HepG2 (cell line): Measurements from ENCODE around the gene GPR62. TPM values are rescaled to one million over a fixed set of nuclear protein-coding genes. Genes with fewer than 3 reads are reported as not detected.
A peak's percentile ranks its signal among the peaks of the same experiment; 100 is the strongest.

Source experiments
- ARHGAP35 ChIP-seq: sonication (generic); formaldehyde crosslinking; IDR thresholded peaks from 2 replicates; pipeline ENCODE4 v1.9.0; 2022; ENCODE audit warnings: mild to moderate bottlenecking, inconsistent platforms, moderate library complexity, missing genetic modification reagents, borderline replicate concordance
- E2F1 ChIP-seq: sonication (generic); formaldehyde crosslinking; IDR thresholded peaks from 2 replicates; pipeline ENCODE4 v1.5.0; 2020; ENCODE audit warnings: missing genetic modification reagents
- E2F5 ChIP-seq: sonication (generic); formaldehyde crosslinking; conservative IDR thresholded peaks from 2 replicates; pipeline ENCODE4 v1.4.0; 2020; ENCODE audit warnings: missing genetic modification reagents
- ELK4 ChIP-seq: sonication (generic); formaldehyde crosslinking; IDR thresholded peaks from 2 replicates; pipeline ENCODE4 v1.9.0; 2021; ENCODE audit warnings: missing genetic modification reagents, borderline replicate concordance
- FOXM1 ChIP-seq: sonication (generic); formaldehyde crosslinking; IDR thresholded peaks from 2 replicates; pipeline ENCODE4 v1.5.0; 2020; ENCODE audit warnings: missing genetic modification reagents
- HOXA7 ChIP-seq: sonication (generic); formaldehyde crosslinking; IDR thresholded peaks from 2 replicates; pipeline ENCODE4 v1.8.1; 2022; ENCODE audit warnings: mild to moderate bottlenecking, missing genetic modification reagents, moderate library complexity
- MBD4 ChIP-seq: IDR thresholded peaks from 2 replicates; pipeline ENCODE4 v1.6.1; 2012; ENCODE audit warnings: low read length, inconsistent platforms, borderline replicate concordance
- SRF ChIP-seq: IDR thresholded peaks from 2 replicates; pipeline ENCODE4 v1.6.1; 2011; ENCODE audit warnings: mild to moderate bottlenecking, low read depth, low read length, moderate library complexity
- ZNF121 ChIP-seq: sonication (generic); formaldehyde crosslinking; IDR thresholded peaks from 2 replicates; pipeline ENCODE4 v1.5.0; 2020; ENCODE audit warnings: mild to moderate bottlenecking, missing genetic modification reagents
- ZNF432 ChIP-seq: sonication (generic); formaldehyde crosslinking; IDR thresholded peaks from 2 replicates; pipeline ENCODE4 v1.5.0; 2020; ENCODE audit warnings: missing genetic modification reagents, mild to moderate bottlenecking, borderline replicate concordance
- ZNF670 ChIP-seq: sonication (generic); formaldehyde crosslinking; IDR thresholded peaks from 2 replicates; pipeline ENCODE4 v1.8.0; 2022; ENCODE audit warnings: mild to moderate bottlenecking, missing genetic modification reagents, borderline replicate concordance
- polyA plus RNA-seq, 8 experiments: library from polyadenylated mRNA; depleted of rRNA in 3 of 8; stranded (reverse) in 7 of 8; unstranded in 1 of 8; fragments of >200 nt; fragmentation: Illumina TruSeq in 4 of 8; extraction: Trizol in 4 of 8; gene quantifications; 2 replicates each; pipeline versions ENCODE4 v1.2.1 to v1.2.3, GENCODE V29; 2011 to 2016; ENCODE audit warnings: low read depth in 4 of 8, missing spikeins in 1 of 8, mixed read lengths in 1 of 8; ENCODE audit not compliant: insufficient read depth in 1 of 8
- total RNA-seq, 5 experiments: library from RNA; depleted of rRNA; stranded (reverse); fragments of >200 nt; fragmentation: Illumina TruSeq; extraction: Trizol; gene quantifications; 2 replicates each; pipeline ENCODE4 v1.2.3, GENCODE V29; 2016; ENCODE audit warnings: low read depth in 1 of 5
- TF ChIP-seq, protein P1 (sequence below): sonication (generic); formaldehyde crosslinking; IDR thresholded peaks from 2 replicates; pipeline ENCODE4 v1.8.0; 2022; ENCODE audit warnings: mild to moderate bottlenecking, missing genetic modification reagents, moderate library complexity
- TF ChIP-seq, protein P2 (sequence below): sonication (generic); formaldehyde crosslinking; IDR thresholded peaks from 2 replicates; pipeline ENCODE4 v1.4.0; 2020; ENCODE audit warnings: mild to moderate bottlenecking, missing genetic modification reagents
- TF ChIP-seq, protein P3 (sequence below): sonication (generic); formaldehyde crosslinking; IDR thresholded peaks from 2 replicates; pipeline ENCODE4 v1.4.0; 2020; ENCODE audit warnings: mild to moderate bottlenecking, missing genetic modification reagents

Gene GPR62
- total and polyA plus RNA-seq, 2 of the 13 experiments (the other 11 are each of a cell fraction or from before 2014, with no cell fraction given), result not detected

DNA sequence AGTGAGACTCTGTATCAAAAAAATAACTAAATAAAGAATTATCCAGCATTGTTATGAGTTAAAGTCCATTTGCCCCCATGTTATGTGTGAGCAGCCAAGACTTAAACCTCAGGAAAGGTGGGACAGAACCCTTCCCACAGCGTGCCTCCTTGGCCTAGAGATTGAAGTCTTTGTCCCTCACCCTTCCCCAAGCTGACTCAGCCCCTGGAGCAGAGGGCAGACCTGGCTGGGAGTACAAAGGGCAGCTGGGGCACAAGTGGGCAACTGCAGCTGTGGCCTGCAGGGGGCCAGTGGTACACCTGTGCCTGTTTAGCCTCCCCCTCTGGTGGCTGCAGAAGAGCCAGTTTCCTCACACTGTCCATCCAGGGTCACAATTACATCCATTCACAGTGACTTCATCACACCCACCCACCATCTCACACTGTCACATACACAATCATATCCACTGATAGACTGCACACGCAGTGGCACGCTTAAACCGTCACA is 27.2 kb downstream of the GPR62 start (continued):
- TF ChIP-seq E2F5 (CRISPR knock-in tag) (no peak), ZNF432 (CRISPR knock-in tag) (no peak), E2F1 (no peak), SRF (no peak), MBD4 (no peak), ZNF670 (CRISPR knock-in tag) (peak; percentile 59; the same call in 1 of the 2 replicates), ARHGAP35 (CRISPR knock-in tag) (no peak), HOXA7 (CRISPR knock-in tag) (no peak), ZNF121 (CRISPR knock-in tag) (peak; percentile 52; the same call in 1 of the 2 replicates), FOXM1 (CRISPR knock-in tag) (no peak), ELK4 (CRISPR knock-in tag) (no peak)
- TF ChIP-seq, protein P1, sequence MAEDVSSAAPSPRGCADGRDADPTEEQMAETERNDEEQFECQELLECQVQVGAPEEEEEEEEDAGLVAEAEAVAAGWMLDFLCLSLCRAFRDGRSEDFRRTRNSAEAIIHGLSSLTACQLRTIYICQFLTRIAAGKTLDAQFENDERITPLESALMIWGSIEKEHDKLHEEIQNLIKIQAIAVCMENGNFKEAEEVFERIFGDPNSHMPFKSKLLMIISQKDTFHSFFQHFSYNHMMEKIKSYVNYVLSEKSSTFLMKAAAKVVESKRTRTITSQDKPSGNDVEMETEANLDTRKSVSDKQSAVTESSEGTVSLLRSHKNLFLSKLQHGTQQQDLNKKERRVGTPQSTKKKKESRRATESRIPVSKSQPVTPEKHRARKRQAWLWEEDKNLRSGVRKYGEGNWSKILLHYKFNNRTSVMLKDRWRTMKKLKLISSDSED (CRISPR knock-in tag), result no peak
- TF ChIP-seq, protein P2, sequence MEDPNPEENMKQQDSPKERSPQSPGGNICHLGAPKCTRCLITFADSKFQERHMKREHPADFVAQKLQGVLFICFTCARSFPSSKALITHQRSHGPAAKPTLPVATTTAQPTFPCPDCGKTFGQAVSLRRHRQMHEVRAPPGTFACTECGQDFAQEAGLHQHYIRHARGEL (CRISPR knock-in tag), result no peak
- TF ChIP-seq, protein P3, sequence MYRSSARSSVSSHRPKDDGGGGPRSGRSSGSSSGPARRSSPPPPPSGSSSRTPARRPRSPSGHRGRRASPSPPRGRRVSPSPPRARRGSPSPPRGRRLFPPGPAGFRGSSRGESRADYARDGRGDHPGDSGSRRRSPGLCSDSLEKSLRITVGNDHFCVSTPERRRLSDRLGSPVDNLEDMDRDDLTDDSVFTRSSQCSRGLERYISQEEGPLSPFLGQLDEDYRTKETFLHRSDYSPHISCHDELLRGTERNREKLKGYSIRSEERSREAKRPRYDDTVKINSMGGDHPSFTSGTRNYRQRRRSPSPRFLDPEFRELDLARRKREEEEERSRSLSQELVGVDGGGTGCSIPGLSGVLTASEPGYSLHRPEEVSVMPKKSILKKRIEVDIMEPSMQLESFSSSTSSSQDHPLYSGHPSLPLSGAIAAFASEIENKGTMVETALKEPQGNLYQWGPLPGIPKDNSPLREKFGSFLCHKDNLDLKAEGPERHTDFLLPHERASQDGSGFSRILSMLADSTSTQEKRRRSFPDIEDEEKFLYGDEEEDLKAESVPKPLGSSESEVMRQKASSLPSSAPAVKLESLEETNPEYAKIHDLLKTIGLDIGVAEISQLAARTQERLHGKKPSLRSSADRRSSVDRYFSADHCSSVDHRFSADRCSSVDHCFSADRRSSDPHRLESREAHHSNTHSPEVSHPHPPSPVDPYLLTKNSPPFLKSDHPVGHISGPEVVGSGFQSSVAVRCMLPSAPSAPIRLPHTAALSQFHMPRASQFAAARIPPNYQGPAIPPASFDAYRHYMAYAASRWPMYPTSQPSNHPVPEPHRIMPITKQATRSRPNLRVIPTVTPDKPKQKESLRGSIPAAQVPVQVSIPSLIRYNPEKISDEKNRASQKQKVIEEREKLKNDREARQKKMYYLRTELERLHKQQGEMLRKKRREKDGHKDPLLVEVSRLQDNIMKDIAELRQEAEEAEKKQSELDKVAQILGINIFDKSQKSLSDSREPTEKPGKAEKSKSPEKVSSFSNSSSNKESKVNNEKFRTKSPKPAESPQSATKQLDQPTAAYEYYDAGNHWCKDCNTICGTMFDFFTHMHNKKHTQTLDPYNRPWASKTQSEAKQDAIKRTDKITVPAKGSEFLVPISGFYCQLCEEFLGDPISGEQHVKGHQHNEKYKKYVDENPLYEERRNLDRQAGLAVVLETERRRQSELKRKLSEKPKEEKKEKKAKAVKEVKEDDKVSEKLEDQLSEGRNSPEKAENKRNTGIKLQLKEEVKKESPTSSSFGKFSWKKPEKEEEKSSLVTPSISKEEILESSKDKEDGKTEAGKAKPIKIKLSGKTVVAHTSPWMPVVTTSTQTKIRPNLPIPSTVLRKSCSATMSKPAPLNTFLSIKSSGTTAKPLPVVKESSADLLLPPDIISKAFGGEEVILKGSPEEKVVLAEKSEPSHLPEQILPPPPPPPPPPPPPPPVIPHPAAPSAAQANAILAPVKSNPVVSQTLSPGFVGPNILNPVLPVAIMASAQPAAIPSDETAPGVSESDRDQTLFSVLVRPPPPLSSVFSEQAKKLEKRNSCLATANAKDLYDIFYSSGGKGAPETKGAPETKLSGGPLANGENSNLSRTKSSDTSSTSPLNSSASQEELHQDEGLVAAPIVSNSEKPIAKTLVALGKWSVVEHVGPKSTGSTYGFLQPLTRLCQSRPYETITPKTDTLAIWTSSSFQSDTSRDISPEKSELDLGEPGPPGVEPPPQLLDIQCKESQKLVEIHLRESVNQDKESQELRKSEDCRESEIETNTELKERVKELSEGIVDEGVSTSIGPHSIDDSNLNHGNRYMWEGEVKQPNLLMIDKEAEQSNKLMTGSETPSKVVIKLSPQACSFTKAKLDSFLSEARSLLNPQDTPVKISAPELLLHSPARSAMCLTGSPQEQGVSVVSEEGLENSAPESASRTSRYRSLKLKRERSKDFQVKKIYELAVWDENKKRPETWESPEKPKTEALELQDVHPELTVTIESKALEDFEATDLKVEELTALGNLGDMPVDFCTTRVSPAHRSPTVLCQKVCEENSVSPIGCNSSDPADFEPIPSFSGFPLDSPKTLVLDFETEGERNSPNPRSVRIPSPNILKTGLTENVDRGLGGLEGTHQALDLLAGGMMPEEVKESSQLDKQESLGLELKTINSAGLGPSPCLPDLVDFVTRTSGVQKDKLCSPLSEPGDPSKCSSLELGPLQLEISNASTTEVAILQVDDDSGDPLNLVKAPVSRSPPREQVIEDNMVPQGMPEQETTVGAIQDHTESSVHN (CRISPR knock-in tag), result no peak
